ENCODE data around the gene INO80. TPM values are rescaled to one million over a fixed set of nuclear protein-coding genes. Genes with fewer than 3 reads are reported as not detected.

INO80 gene
- total RNA-seq, 1 donor from 2014 or later: 13.3 TPM

- DNase-seq (ENCODE audit: low spot score): peak; percentile 91
Observed at GRCh38 chr15:40941528-40942336, 174.3 kb downstream of the INO80 start.

GRCh38 chr15:40941068-40941527 is 175.0 kb downstream of the INO80 start:
- intact Hi-C loops (cut with DNase I): loop anchor here (1.0 to 10.0 kb wide), 3 partner anchors 34 to 174 kb away; partner anchors contain the start of gene INO80
- DNase-seq (ENCODE audit: low spot score): no peak

More at GRCh38 chr15:40941528-40942336, 174.3 kb downstream of the INO80 start:
- intact Hi-C loops (cut with DNase I): loop anchor here (1.0 to 10.0 kb wide), 3 partner anchors 34 to 173 kb away; partner anchors contain the start of gene INO80

- DNase-seq (ENCODE audit: low spot score): no peak
- intact Hi-C loops (cut with DNase I): loop anchor here (1.0 to 10.0 kb wide), 3 partner anchors 11 to 174 kb away; partner anchors contain the start of genes DLL4 and INO80
Observed at GRCh38 chr15:40940296-40940801, 175.7 kb downstream of the INO80 start.

GRCh38 chr15:40938536-40938870 is 177.6 kb downstream of the INO80 start:
- no peak for DNase-seq (ENCODE audit: low spot score)
- intact Hi-C loops (cut with DNase I): no loop called here

- DNase-seq (ENCODE audit: low spot score): no peak
- intact Hi-C loops (cut with DNase I): no loop called here
Observed at GRCh38 chr15:40937762-40938535, 178.1 kb downstream of the INO80 start.

GRCh38 chr15:40936709-40937666 is 179.1 kb downstream of the INO80 start:
- intact Hi-C loops (cut with DNase I): no loop called here
- DNase-seq (ENCODE audit: low spot score): no peak

GRCh38 chr15:40936234-40936708 is 179.8 kb downstream of the INO80 start:
- no peak for DNase-seq (ENCODE audit: low spot score)
- intact Hi-C loops (cut with DNase I): no loop called here

- intact Hi-C loops (cut with DNase I): no loop called here
- no peak for DNase-seq (ENCODE audit: low spot score)
Observed at GRCh38 chr15:40934457-40934856, 181.6 kb downstream of the INO80 start.

GRCh38 chr15:40933517-40933902 is 182.6 kb downstream of the INO80 start:
- DNase-seq (ENCODE audit: low spot score): no peak
- intact Hi-C loops (cut with DNase I): no loop called here

GRCh38 chr15:40932649-40933516 is 183.2 kb downstream of the INO80 start:
- intact Hi-C loops (cut with DNase I): no loop called here

GRCh38 chr15:40932156-40932555 is 183.9 kb downstream of the INO80 start:
- intact Hi-C loops (cut with DNase I): no loop called here
- no peak for DNase-seq (ENCODE audit: low spot score)

More at GRCh38 chr15:40932649-40933516, 183.2 kb downstream of the INO80 start:
- DNase-seq (ENCODE audit: low spot score): no peak

- no peak for DNase-seq (ENCODE audit: low spot score)
- intact Hi-C loops (cut with DNase I): no loop called here
Observed at GRCh38 chr15:40931300-40932142, 184.6 kb downstream of the INO80 start.

GRCh38 chr15:40930430-40931299 is 185.4 kb downstream of the INO80 start:
- peak; percentile 86 for DNase-seq (ENCODE audit: low spot score)
- intact Hi-C loops (cut with DNase I): no loop called here

GRCh38 chr15:40929660-40930429 is 186.2 kb downstream of the INO80 start:
- no peak for DNase-seq (ENCODE audit: low spot score)
- intact Hi-C loops (cut with DNase I): loop anchor here (1.0 to 2.0 kb wide), 2 partner anchors 10 to 23 kb away; no protein-coding TSS in a partner anchor
